ENCODE results near the gene EXOC8.
A peak's percentile ranks its signal among the peaks of the same experiment; 100 is the strongest.

EXOC8 gene

GRCh38 chr1:231315887-231316286 is 21.8 kb downstream of the EXOC8 start:
- DNase-seq, result peak; percentile 20

- no peak for DNase-seq
Measured at GRCh38 chr1:231313661-231314060, 24.0 kb downstream of the EXOC8 start.

GRCh38 chr1:231312432-231312788 is 25.2 kb downstream of the EXOC8 start:
- DNase-seq, result no peak

- DNase-seq, result no peak
Measured at GRCh38 chr1:231311720-231312431, 25.8 kb downstream of the EXOC8 start.

GRCh38 chr1:231310391-231310934 is 27.2 kb downstream of the EXOC8 start:
- no peak for DNase-seq

GRCh38 chr1:231301990-231302389 is 35.7 kb downstream of the EXOC8 start:
- DNase-seq, result no peak

GRCh38 chr1:231295938-231296337 is 41.7 kb downstream of the EXOC8 start:
- no peak for DNase-seq

- DNase-seq, result no peak
Measured at GRCh38 chr1:231286603-231287002, 51.0 kb downstream of the EXOC8 start.

GRCh38 chr1:231284441-231284840 is 53.2 kb downstream of the EXOC8 start:
- no peak for DNase-seq

Measured in CD4-positive, alpha-beta T cell treated with Interleukin-4 for 4 hours (primary cell).